B cell (primary cell): ENCODE data around the gene ISG20L2. TPM values are rescaled to one million over a fixed set of nuclear protein-coding genes. Genes with fewer than 3 reads are reported as not detected.

ENCODE experiments used
- ATAC-seq: fragments of 200-7000 bp; cut with Tn5 transposase; one replicate; pipeline ENCODE4 v1.10.0; 2021; ENCODE audit warnings: low read depth, mild to moderate bottlenecking, moderate number of reproducible peaks, moderate library complexity
- CTCF ChIA-PET: fragments of 350-600 bp; sonication (Branson Sonifier 250); formaldehyde crosslinking; loops from one replicate; lab custom pipeline; 2021; ENCODE audit warnings: antibody characterized with exemption, inconsistent platforms; lab: Charles Lee
- POLR2A ChIA-PET: fragments of 350-600 bp; sonication (Branson Sonifier 250); formaldehyde crosslinking; loops from one replicate; lab custom pipeline; 2021; ENCODE audit warnings: antibody characterized with exemption; lab: Charles Lee
- DNase-seq: peaks from one replicate; pipeline ENCODE4 v3.0.0; 2013
- H2AFZ ChIP-seq: 2 replicates; pipeline ENCODE4 v1.6.1; 2012; ENCODE audit warnings: mild to moderate bottlenecking, low read depth, low read length; ENCODE audit not compliant: insufficient read depth, poor library complexity, severe bottlenecking
- H3K27ac ChIP-seq, 2 donors: 1 replicate in 1 of 2; 2 replicates in 1 of 2; pipeline ENCODE4 v1.5.1; 2012 to 2013; ENCODE audit warnings: low read length in 2 of 2, mild to moderate bottlenecking in 2 of 2, moderate library complexity in 1 of 2
- H3K27me3 ChIP-seq, 4 experiments: fragments of 200-600 bp in 1 of 4; sonication (generic) in 1 of 4; replicated peaks in 1 of 4; 1 replicate in 2 of 4; 2 replicates in 2 of 4; pipeline versions ENCODE4 v1.6.1 to v1.7.0; 2013 to 2016; ENCODE audit warnings: low read length in 3 of 4, mild to moderate bottlenecking in 2 of 4, mixed read lengths in 1 of 4, moderate library complexity in 1 of 4; ENCODE audit not compliant: insufficient read depth in 4 of 4, control insufficient read depth in 3 of 4; ENCODE audit errors: control extremely low read depth in 1 of 4
- H3K36me3 ChIP-seq, 2 experiments: replicated peaks in 1 of 2; 1 replicate in 1 of 2; 2 replicates in 1 of 2; pipeline versions ENCODE4 v1.6.1 to v1.7.1; 2013; ENCODE audit warnings: low read length in 1 of 2; ENCODE audit not compliant: insufficient read depth in 2 of 2, control insufficient read depth in 1 of 2; ENCODE audit errors: control extremely low read depth in 1 of 2, extremely low read depth in 1 of 2
- H3K4me1 ChIP-seq, 2 donors: fragments of 200-600 bp in 1 of 2; sonication (generic) in 1 of 2; 1 replicate in 1 of 2; 2 replicates in 1 of 2; pipeline versions ENCODE4 v1.5.1 to v1.6.1; 2013 to 2017; ENCODE audit warnings: low read length in 2 of 2; ENCODE audit not compliant: control insufficient read depth in 2 of 2, insufficient read depth in 2 of 2
- H3K4me2 ChIP-seq: replicated peaks from 2 replicates; pipeline ENCODE3; 2012; ENCODE audit warnings: mild to moderate bottlenecking, low read depth, low read length; ENCODE audit not compliant: poor library complexity, severe bottlenecking
- H3K4me3 ChIP-seq, 5 experiments: fragments of 200-600 bp in 1 of 5; sonication (generic) in 1 of 5; 1 replicate in 3 of 5; 2 replicates in 2 of 5; pipeline versions ENCODE4 v1.5.1 to v1.7.0; 2011 to 2016; ENCODE audit warnings: low read length in 4 of 5, mild to moderate bottlenecking in 4 of 5, low read depth in 2 of 5, control low read depth in 1 of 5, moderate library complexity in 1 of 5; ENCODE audit not compliant: insufficient read depth in 1 of 5; ENCODE audit errors: control extremely low read depth in 1 of 5, extremely low read depth in 1 of 5
- H3K79me2 ChIP-seq: fragments of 200-600 bp; sonication (generic); one replicate; pipeline ENCODE4 v1.6.0; 2016; ENCODE audit warnings: low read length; ENCODE audit not compliant: control insufficient read depth, insufficient read depth
- H3K9ac ChIP-seq: fragments of 200-600 bp; sonication (generic); 2 replicates; pipeline ENCODE4 v1.6.1; 2017; ENCODE audit warnings: mild to moderate bottlenecking, low read length, moderate library complexity
- H3K9me3 ChIP-seq, 3 donors: one replicate each; pipeline versions ENCODE4 v1.6.1 to v1.7.1; 2013; ENCODE audit warnings: low read length in 2 of 3; ENCODE audit not compliant: control insufficient read depth in 2 of 3, insufficient read depth in 1 of 3; ENCODE audit errors: control extremely low read depth in 1 of 3
- H4K20me1 ChIP-seq: 2 replicates; pipeline ENCODE4 v1.6.0; 2012; ENCODE audit warnings: mild to moderate bottlenecking, low read length; ENCODE audit not compliant: insufficient read depth, control insufficient read depth, poor library complexity, severe bottlenecking
- H3K27ac Mint-ChIP-seq: one replicate; pipeline ENCODE4 v1.8.0; 2021; ENCODE audit warnings: mixed read lengths
- H3K27me3 Mint-ChIP-seq: one replicate; pipeline ENCODE4 v1.8.0; 2021; ENCODE audit warnings: mixed read lengths
- H3K4me1 Mint-ChIP-seq: one replicate; pipeline ENCODE4 v1.8.0; 2021; ENCODE audit warnings: mixed read lengths
- H3K4me3 Mint-ChIP-seq: one replicate; pipeline ENCODE4 v1.8.0; 2021; ENCODE audit warnings: mixed read lengths
- H3K9me3 Mint-ChIP-seq: one replicate; pipeline ENCODE4 v1.8.0; 2022; ENCODE audit warnings: mixed read lengths; ENCODE audit not compliant: insufficient read depth
- EZH2 ChIP-seq: IDR thresholded peaks from 2 replicates; pipeline ENCODE4 v1.6.1; 2012; ENCODE audit warnings: borderline replicate concordance, low read depth, mild to moderate bottlenecking, moderate library complexity, low read length; ENCODE audit not compliant: insufficient read depth, poor library complexity, severe bottlenecking
- WGBS: methylation state at CpG from one replicate; pipeline ENCODE4 v1.1.5; 2013; ENCODE audit warnings: missing lambda C conversion rate; ENCODE audit not compliant: insufficient coverage; 5-methylcytosine and 5-hydroxymethylcytosine counted together
- intact Hi-C: fragments of 100-400 bp; cut with micrococcal nuclease; formaldehyde crosslinking; loops from one replicate; pipeline ENCODE4 v1.10.0; 2022
- polyA plus RNA-seq: library from polyadenylated mRNA; depleted of rRNA; stranded (reverse); fragments of >200 nt; gene quantifications from 2 replicates; pipeline ENCODE4 v1.2.3, GENCODE V29; 2012
- total RNA-seq, 2 donors: library from RNA; stranded (reverse); fragments of 120-200 nt in 1 of 2; gene quantifications; 1 replicate in 1 of 2; 2 replicates in 1 of 2; pipeline versions ENCODE4 v1.2.3 to v1.2.4, GENCODE V29; 2013 to 2022
- TF ChIP-seq, protein P1 (sequence below): fragments of 200-600 bp; IDR thresholded peaks from one replicate; pipeline ENCODE4 v1.8.0; 2022; ENCODE audit warnings: antibody characterized with exemption, mild to moderate bottlenecking

Gene ISG20L2
- total and polyA plus RNA-seq, 2 donors (not counting 1 experiment from before 2014, with no cell fraction given): 30.1 to 51.7 TPM

- no peak overlapping the region for H3K4me3 ChIP-seq
- TF ChIP-seq, protein P1, sequence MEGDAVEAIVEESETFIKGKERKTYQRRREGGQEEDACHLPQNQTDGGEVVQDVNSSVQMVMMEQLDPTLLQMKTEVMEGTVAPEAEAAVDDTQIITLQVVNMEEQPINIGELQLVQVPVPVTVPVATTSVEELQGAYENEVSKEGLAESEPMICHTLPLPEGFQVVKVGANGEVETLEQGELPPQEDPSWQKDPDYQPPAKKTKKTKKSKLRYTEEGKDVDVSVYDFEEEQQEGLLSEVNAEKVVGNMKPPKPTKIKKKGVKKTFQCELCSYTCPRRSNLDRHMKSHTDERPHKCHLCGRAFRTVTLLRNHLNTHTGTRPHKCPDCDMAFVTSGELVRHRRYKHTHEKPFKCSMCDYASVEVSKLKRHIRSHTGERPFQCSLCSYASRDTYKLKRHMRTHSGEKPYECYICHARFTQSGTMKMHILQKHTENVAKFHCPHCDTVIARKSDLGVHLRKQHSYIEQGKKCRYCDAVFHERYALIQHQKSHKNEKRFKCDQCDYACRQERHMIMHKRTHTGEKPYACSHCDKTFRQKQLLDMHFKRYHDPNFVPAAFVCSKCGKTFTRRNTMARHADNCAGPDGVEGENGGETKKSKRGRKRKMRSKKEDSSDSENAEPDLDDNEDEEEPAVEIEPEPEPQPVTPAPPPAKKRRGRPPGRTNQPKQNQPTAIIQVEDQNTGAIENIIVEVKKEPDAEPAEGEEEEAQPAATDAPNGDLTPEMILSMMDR: no peak
- TF ChIP-seq EZH2: no peak
- Mint-ChIP-seq H3K27me3 (peaks cover 61% of the 10 kb centered on the region), H3K4me1 (peaks cover 14% of the 10 kb centered on the region), H3K27ac (no peak overlapping the region), H3K9me3 (no peaks in the 10 kb centered on the region), H3K4me3 (no peak overlapping the region)
- POLR2A ChIA-PET: no interaction called here
- no peak overlapping the region for H3K4me2 ChIP-seq
- H3K79me2 ChIP-seq: no peaks in the 10 kb centered on the region
- no peak overlapping the region for H3K9ac ChIP-seq
- no peak for DNase-seq
- intact Hi-C loops: no loop called here
- no peaks in the 10 kb centered on the region for H3K36me3 ChIP-seq
- 90% methylated on average over 12 of the region's 18 CpGs for WGBS
- no peaks in the 10 kb centered on the region for H4K20me1 ChIP-seq
- H2AFZ ChIP-seq: no peak overlapping the region
- peaks cover 0 to 7% (median 0%) of the 10 kb centered on the region in 3 donors for H3K9me3 ChIP-seq
- H3K27me3 ChIP-seq: peaks cover 0 to 68% (median 40%) of the 10 kb centered on the region in 4 experiments
- H3K27ac ChIP-seq: no peak overlapping the region
- no peak for ATAC-seq
- CTCF ChIA-PET: interaction anchor here (0.9 to 8.5 kb wide), 7 partner anchors 10 to 290 kb away, joined by 3 to 102 read pairs (median 9); partner anchors contain the start of gene CRABP2
- H3K4me1 ChIP-seq: peaks cover 17 to 20% of the 10 kb centered on the region in 2 donors
Observed at GRCh38 chr1:156675210-156676113, 53.1 kb downstream of the ISG20L2 start.
